ENCODE measurements around the gene SERTM2. TPM values are rescaled to one million over a fixed set of nuclear protein-coding genes. Genes with fewer than 3 reads are reported as not detected.

Gene SERTM2
- total and polyA plus RNA-seq, 8 donors = 0.03 to 2.3 (median 0.66) TPM; not detected in 2

GRCh38 chrX:111568817-111569216 lies 57.4 kb downstream of the SERTM2 start:
- Histone ChIP-seq H3K4me1 (no peaks in the 10 kb centered on the region), H3K4me3 (no peak overlapping the region), H3K36me3 (no peaks in the 10 kb centered on the region), H3K27me3 (peaks cover 0 to 4% (median 0%) of the 10 kb centered on the region in 3 donors), H3K9me3 (peaks cover 0 to 4% (median 0%) of the 10 kb centered on the region in 4 donors), H3K27ac (no peak overlapping the region)
- 45 to 83% (median 63%) methylated on average over 1 of the region's 1 CpG for WGBS, 5 donors
- no peak for DNase-seq
- intact Hi-C loops (cut with DNase I; ENCODE audit: low total_unique reads) = no loop called here
- no peak for TF ChIP-seq EP300 (IDR thresholded peaks at IDR 0.05)
- TF ChIP-seq POLR2AphosphoS5 (IDR thresholded peaks at IDR 0.05) = no peak
- no peak for TF ChIP-seq POLR2A (IDR thresholded peaks at IDR 0.05)
- no peak for TF ChIP-seq CTCF (IDR thresholded peaks at IDR 0.05)

Other genes with a start within 250 kb of the SERTM2 start
- 10 to 100 TPM in 1 of 5 donors, 1 to 10 TPM in 2, under 1 TPM in 1, not detected in 1; 0.45 to 84.8 (median 4.2) TPM for gene CAPN6, start 241.2 kb upstream of the SERTM2 start, total RNA-seq
- gene CAPN6, start 241.2 kb upstream of the SERTM2 start, polyA plus RNA-seq = 1 to 10 TPM; 1.1 to 2.7 (median 2.5) TPM
- gene DCX, start 99.5 kb upstream of the SERTM2 start, total RNA-seq = 1 to 10 TPM in 1 of 5 donors, not detected in 4; 4.0 TPM
- under 1 TPM; under 0.01 to 0.06 (median 0.03) TPM for gene DCX, start 99.5 kb upstream of the SERTM2 start, polyA plus RNA-seq
- gene ALG13, start 169.5 kb downstream of the SERTM2 start, total RNA-seq = 100 to 1,000 TPM in 1 of 5 donors, 10 to 100 TPM in 4; 48.1 to 176 (median 90.0) TPM
- 10 to 100 TPM; 27.8 to 47.0 (median 33.9) TPM for gene ALG13, start 169.5 kb downstream of the SERTM2 start, polyA plus RNA-seq

Data from stomach (tissue), 9 donors.